GM12891 (cell line): ENCODE measurements around the gene YPEL2. TPM values are rescaled to one million over a fixed set of nuclear protein-coding genes. Genes with fewer than 3 reads are reported as not detected.
"Not testable (repeated sequence)": the region's sequence is repeated elsewhere in the genome, so short reads cannot be mapped to it uniquely, and the experiment has no call there.

Source experiments
- DNase-seq: peaks from one replicate; pipeline ENCODE4 v3.0.0; 2011; ENCODE audit warnings: low spot score; ENCODE audit not compliant: insufficient read length
- FAIRE-seq: peaks from 2 replicates; lab custom pipeline; 2011; peaks lifted over from hg19 to GRCh38; lab: Jason Lieb, UNC
- PAX5 ChIP-seq: IDR thresholded peaks from 2 replicates; pipeline ENCODE4 v1.6.1; 2011; ENCODE audit warnings: low read length, moderate library complexity, mild to moderate bottlenecking; ENCODE audit not compliant: insufficient read depth, severe bottlenecking
- POLR2A ChIP-seq: IDR thresholded peaks from 2 replicates; pipeline ENCODE4 v1.6.1; 2011; ENCODE audit warnings: low read depth, low read length, control low read depth
- POLR2AphosphoS5 ChIP-seq: IDR thresholded peaks from 2 replicates; pipeline ENCODE4 v1.6.1; 2011; ENCODE audit warnings: low read depth, low read length, control low read depth
- POU2F2 ChIP-seq: IDR thresholded peaks from 2 replicates; pipeline ENCODE4 v1.6.1; 2011; ENCODE audit warnings: low read depth, mild to moderate bottlenecking, control low read depth, low read length, moderate library complexity
- SPI1 ChIP-seq: IDR thresholded peaks from 2 replicates; pipeline ENCODE4 v1.6.1; 2011; ENCODE audit warnings: low read depth, low read length, control low read depth
- TAF1 ChIP-seq: IDR thresholded peaks from 2 replicates; pipeline ENCODE4 v1.6.1; 2011; ENCODE audit warnings: low read depth, low read length, control low read depth
- polyA plus RNA-seq: library from polyadenylated mRNA; unstranded; fragments of >200 nt; gene quantifications from one replicate; pipeline ENCODE4 v1.2.1, GENCODE V29; 2012; ENCODE audit warnings: low read depth, missing spikeins, inconsistent platforms; ENCODE audit not compliant: missing spikeins

The YPEL2 gene, protein sequence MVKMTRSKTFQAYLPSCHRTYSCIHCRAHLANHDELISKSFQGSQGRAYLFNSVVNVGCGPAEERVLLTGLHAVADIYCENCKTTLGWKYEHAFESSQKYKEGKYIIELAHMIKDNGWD
- polyA plus RNA-seq: 1.3 TPM

DNA sequence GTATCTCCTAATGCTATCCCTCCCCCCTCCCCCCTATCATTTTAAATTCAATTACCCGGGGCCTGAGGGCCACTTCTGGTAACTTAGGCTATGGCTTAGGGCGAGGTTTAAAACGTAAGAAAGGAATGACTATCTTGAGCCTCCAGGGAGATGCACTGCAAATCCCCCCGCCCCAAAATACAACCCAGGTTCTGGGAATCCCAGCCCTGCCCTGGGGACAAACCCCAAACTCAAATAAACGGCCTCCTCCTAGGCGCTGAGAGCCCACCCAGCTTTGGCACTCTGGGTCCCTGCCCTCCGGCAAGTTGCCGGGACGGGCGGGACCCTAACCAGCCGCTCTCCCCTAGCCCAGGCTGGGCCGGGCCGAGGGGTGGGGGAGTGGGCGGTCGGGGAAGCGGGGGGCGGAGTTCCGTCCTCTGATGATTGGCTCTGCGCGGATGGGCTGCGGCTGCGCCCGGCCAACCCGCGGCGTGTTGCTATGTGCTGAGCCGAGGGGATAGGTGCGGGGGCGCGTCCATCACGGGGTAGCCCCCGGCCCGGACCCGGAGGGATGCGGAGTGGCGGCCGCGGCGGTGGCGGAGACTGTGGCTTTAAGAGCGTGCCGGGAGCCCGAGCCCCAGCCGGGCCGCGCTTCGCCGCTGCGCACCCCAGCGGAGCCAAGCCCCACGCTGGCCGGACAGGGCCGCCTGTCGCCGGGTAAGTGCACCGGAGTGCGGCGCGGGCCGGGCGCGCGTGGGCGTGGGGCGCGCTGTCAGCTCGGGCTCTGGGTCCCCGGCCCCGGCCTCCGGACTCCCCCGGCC, at the start of gene YPEL2:
Gene YPEL2, plus strand, starts transcription at position 527 of the 800 bp plus-strand sequence. CDS start 21,755 bp downstream, outside the sequence.
- FAIRE-seq (peak; percentile 93), DNase-seq (peak; percentile 94)
- no peak for TF ChIP-seq SPI1
- TF ChIP-seq PAX5: no peak
- no peak for TF ChIP-seq POLR2AphosphoS5
- no peak for TF ChIP-seq POLR2A
- no peak for TF ChIP-seq TAF1
- TF ChIP-seq POU2F2: no peak

DNA sequence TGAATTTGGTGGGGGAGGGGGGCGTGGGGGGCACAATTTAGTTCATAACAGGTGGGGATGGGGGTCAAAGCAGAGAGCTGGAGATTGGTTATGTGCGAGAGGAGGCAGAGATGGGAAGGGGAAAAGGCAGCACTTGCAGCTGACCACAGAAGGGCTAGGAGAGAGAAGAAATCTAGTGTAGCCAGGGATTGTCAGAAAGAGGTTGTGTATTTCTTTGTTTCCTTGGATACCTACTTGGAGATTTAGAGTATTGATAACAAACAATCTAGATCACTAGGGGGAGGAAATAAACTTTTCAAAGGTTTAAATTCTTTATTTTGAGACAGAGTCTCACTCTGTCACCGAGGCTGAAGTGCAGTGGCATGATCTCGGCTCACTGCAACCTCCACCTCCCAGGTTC, 47.1 kb upstream of the YPEL2 start:
- DNase-seq (no peak), FAIRE-seq (no peak)
- TF ChIP-seq POLR2AphosphoS5 (no peak), PAX5 (no peak)

DNA sequence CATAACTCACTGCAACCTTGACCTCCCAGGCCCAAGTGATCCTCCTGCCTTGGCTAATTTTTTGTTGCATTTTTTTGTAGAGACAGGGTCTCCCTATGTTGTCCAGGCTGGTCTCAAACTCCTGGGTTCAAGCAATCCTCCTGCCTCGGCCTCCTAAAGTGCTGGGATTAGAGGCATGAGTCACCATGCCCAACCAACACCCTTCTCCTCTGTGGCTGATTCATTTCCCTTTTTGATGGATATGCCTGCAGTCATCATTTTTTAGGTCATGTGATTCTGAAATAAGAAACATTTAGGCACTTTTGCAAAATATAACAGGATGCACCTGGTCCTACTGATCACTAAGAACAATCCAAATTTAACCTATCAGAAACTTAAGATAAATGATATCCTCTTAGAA, 44.0 kb upstream of the YPEL2 start:
- FAIRE-seq (no peak), DNase-seq (no peak)
- TF ChIP-seq SPI1 (peak; percentile 8; the same call in 1 of the 2 replicates), PAX5 (no peak)

DNA sequence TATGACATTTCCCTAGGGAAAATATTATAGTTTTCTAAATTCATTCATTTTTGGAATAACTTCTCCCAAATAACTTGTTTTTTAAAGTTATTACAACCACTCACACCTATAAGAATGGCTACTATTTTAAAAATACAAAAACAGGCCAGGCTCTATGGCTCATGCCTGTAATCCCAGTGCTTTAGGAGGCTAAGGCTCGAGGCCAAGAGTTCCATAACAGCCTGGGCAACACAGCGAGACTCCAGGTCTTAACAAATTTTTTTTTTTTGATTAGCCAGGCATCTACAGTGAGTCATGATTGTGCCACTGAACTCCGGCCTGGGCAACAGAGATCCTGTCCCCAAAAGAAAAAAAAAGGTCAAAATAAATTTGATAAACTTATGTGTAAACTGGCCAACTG, 43.6 kb upstream of the YPEL2 start:
- TF ChIP-seq POLR2A: no peak
- TF ChIP-seq TAF1: no peak
- TF ChIP-seq PAX5: no peak
- no peak for TF ChIP-seq SPI1
- TF ChIP-seq POU2F2: no peak
- no peak for TF ChIP-seq POLR2AphosphoS5
- no peak for FAIRE-seq
- no peak for DNase-seq

DNA sequence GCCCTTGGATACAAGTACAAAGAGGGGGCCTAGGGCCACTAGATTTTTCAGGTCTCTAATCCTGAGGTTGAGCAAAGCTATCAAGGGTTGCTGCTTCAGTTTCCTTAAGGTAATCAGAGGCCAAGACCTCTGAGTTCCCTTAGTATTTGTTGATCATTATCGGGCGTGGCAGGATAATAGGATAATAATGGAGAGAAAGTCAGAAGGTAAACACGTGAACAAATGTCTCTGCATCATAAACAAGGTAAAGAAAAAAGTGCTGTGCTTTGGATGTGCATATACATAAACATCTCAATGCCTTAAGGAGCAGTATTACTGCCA, 41.5 kb upstream of the YPEL2 start:
- TF ChIP-seq TAF1 (no peak), SPI1 (no peak), POLR2AphosphoS5 (no peak)
- DNase-seq (no peak), FAIRE-seq (no peak)

DNA sequence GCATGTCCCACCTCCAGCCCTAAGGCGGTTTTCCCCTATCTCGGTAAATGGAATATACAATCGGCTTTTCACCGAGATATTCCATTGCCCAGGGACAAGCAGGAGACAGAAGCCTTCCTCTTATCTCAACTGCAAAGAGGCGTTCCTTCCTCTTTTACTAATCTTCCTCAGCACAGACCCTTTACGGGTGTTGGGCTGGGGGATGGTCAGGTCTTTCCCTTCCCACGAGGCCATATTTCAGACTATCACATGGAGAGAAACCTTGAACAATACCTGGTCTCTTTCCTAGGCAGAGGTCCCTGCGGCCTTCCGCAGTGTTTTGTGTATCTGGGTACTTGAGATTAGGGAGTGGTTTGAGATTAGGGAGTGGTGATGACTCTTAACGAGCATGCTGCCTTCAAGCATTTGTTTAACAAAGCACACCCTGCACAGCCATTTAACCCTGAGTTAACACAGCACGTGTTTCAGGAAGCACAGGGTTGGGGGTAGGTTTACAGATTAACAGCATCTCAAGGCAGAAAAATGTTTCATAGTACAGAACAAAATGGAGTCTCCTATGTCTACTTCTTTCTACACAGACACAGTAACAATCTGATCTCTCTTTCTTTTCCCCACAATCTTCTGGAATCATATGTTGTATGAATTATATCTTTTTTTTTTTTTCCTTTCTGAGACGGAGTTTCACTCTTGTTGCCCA, 41.0 kb upstream of the YPEL2 start:
- not testable (repeated sequence) for FAIRE-seq, DNase-seq

DNA sequence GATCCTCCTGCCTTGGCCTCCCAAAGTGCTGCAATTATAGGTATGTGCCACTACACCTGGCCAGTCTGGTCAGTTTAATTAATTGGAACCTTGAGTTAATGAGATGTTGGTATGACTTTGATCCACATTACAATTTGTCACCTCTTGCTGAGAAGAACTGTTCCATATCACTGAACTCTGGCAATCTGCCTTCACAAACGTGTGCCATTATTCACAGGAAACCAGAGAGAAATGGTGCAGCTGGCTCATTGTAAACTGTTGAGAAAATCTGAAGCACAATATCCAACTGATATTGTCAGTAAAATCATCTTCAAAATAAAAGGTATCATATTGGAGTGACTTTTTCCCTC, 39.3 kb upstream of the YPEL2 start:
- no peak for DNase-seq
- FAIRE-seq: peak; percentile 13
- TF ChIP-seq POU2F2 (no peak), POLR2A (no peak), POLR2AphosphoS5 (no peak), TAF1 (no peak), PAX5 (no peak), SPI1 (no peak)

DNA sequence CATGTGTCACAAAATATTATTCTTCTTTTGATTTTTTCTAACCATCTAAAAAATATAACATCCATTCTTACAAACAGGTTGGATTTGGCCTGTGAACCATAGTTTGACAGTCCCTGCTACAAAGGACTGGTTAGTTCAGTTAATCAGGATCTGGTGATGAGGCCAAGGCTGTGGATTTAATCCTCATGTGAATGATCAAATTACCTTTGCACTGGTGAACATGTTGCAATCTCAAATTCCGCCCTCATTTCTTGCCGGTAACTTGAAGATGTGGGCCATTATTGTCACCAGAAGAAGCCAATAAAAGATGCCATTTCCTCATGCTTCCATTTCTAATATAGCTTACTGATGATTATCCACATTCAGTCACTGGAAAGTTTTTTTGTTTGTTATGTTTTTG, 35.3 kb upstream of the YPEL2 start:
- TF ChIP-seq PAX5: no peak
- no peak for TF ChIP-seq POU2F2
- TF ChIP-seq POLR2AphosphoS5: no peak
- no peak for TF ChIP-seq POLR2A
- TF ChIP-seq TAF1: no peak
- TF ChIP-seq SPI1: no peak
- DNase-seq (no peak), FAIRE-seq (no peak)

DNA sequence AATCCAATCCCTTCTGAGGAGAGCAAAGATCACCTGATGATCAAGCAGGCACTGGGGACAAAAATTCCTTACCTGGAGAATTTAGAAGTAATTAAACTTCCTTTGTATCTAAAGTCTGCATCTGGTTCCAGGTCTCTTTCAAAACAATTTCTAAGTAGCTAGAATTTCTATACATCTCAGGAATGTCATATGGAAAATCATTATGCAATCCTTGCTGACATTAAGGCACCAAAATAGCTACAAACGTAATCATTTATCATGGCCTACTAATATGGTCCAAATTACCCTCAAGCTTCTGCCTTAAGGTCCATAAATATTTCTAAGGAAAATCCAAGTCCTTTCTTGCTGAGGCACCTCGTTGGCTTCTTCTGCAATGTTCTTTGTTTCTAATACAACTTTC, 32.9 kb upstream of the YPEL2 start:
- FAIRE-seq (no peak), DNase-seq (no peak)
- TF ChIP-seq POLR2AphosphoS5 (no peak), PAX5 (no peak), POU2F2 (no peak), SPI1 (no peak), POLR2A (no peak), TAF1 (no peak)
